Nephron progenitor cell (in vitro differentiated cells): ENCODE results near the gene SUPT4H1.

Experiments
- DNase-seq: peaks from one replicate; pipeline ENCODE4 v3.0.0; 2021
- H3K27ac Mint-ChIP-seq: 2 replicates; pipeline ENCODE4 v1.8.0; 2021; ENCODE audit warnings: mild to moderate bottlenecking, moderate library complexity, mixed read lengths
- H3K27me3 Mint-ChIP-seq: 2 replicates; pipeline ENCODE4 v1.8.0; 2021; ENCODE audit warnings: mild to moderate bottlenecking, low read depth, mixed read lengths; ENCODE audit not compliant: poor library complexity
- H3K36me3 Mint-ChIP-seq: 2 replicates; pipeline ENCODE4 v1.8.0; 2021; ENCODE audit warnings: low read depth, mixed read lengths
- H3K4me1 Mint-ChIP-seq: 2 replicates; pipeline ENCODE4 v1.8.0; 2021; ENCODE audit warnings: mixed read lengths
- H3K4me3 Mint-ChIP-seq: 2 replicates; pipeline ENCODE4 v1.8.0; 2021; ENCODE audit warnings: mild to moderate bottlenecking, moderate library complexity, mixed read lengths
- H3K9me3 Mint-ChIP-seq: 2 replicates; pipeline ENCODE4 v1.8.0; 2021; ENCODE audit warnings: mild to moderate bottlenecking, moderate library complexity, mixed read lengths
- TF ChIP-seq, protein P1 (sequence below): fragments of 200-600 bp; sonication (generic); IDR thresholded peaks from 2 replicates; pipeline ENCODE4 v1.5.0; 2021; ENCODE audit warnings: antibody characterized with exemption

The SUPT4H1 gene

DNA sequence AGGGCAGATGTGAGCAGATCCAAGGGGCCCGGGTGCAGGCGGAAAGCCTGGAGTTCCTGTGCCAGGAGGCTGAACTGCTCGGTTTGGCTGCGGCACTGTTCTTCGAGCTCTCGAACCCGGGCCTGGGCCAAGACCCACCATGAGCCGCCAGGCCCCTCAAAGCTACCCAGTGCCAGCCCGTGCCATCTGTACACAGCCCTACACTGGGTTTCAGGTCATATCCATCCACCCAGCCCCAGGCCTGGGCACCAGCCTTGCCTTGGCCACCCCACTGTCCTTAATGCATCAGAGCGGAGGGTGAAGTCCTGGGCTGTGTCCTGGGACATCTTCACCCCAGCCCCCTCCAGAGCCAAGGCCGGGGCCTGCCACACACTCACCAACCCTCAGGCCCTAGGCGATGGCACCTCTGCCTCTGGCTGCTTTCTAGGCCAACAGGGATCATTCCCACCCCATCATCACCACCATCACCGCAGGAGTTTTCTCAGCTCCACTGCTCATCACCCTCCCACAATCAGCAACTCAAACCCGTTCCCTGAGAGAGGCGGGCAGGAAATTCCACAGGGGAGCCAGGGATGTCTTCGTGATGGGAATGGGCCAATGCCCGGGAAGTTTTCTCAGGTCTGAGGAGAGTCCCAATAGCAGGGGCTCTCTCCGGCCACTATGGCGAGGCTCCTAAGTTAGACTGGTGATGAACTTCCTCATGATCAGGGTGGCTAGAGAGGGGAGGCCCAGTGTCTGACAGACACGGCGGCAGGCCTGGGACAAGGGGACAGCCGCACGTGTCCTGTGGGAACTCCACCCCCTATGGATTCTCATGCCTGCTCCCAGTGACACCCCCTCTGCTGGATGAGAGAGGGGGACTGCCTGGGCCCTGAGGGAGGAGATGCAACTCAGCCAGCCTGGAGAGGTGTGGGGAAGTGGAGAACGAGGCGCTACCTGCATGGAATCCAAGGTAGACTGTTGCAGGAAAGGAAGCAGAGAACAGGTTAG, 32.5 kb downstream of the SUPT4H1 start:
- no peak overlapping the region for H3K27ac Mint-ChIP-seq
- H3K27me3 Mint-ChIP-seq = peaks cover 3% of the 10 kb centered on the region
- no peak overlapping the region for H3K4me3 Mint-ChIP-seq
- no peaks in the 10 kb centered on the region for H3K9me3 Mint-ChIP-seq
- TF ChIP-seq, protein P1, sequence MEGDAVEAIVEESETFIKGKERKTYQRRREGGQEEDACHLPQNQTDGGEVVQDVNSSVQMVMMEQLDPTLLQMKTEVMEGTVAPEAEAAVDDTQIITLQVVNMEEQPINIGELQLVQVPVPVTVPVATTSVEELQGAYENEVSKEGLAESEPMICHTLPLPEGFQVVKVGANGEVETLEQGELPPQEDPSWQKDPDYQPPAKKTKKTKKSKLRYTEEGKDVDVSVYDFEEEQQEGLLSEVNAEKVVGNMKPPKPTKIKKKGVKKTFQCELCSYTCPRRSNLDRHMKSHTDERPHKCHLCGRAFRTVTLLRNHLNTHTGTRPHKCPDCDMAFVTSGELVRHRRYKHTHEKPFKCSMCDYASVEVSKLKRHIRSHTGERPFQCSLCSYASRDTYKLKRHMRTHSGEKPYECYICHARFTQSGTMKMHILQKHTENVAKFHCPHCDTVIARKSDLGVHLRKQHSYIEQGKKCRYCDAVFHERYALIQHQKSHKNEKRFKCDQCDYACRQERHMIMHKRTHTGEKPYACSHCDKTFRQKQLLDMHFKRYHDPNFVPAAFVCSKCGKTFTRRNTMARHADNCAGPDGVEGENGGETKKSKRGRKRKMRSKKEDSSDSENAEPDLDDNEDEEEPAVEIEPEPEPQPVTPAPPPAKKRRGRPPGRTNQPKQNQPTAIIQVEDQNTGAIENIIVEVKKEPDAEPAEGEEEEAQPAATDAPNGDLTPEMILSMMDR = no peak
- peaks cover 23% of the 10 kb centered on the region for H3K36me3 Mint-ChIP-seq
- peaks cover 30% of the 10 kb centered on the region for H3K4me1 Mint-ChIP-seq
- DNase-seq = no peak

DNA sequence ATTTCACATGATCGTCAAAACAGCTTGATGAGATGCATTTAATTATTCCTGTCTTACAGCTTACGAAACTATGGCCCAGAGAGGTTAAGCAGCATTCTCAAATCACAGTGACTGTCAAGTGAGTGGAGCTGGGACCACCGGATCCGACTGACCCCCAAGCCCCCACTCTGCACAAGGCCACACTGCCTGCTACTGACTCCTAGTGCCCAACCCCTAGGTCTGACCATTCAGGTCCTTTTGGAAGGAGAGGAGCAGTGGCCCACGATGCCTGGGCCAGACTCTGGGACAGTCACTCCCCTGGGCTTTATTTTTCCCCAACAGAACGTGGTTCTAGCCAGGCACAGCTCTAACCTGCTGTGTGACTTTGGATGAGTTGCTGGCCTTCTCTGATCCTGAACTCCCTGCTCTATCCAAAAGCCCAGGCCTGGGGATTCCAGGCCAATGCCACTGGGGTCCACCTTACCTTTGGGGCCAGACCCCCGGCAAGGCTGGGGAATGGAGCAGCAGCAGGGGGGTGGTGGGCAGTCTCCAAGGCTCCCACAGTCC, 33.3 kb downstream of the SUPT4H1 start:
- H3K9me3 Mint-ChIP-seq = no peaks in the 10 kb centered on the region

DNA sequence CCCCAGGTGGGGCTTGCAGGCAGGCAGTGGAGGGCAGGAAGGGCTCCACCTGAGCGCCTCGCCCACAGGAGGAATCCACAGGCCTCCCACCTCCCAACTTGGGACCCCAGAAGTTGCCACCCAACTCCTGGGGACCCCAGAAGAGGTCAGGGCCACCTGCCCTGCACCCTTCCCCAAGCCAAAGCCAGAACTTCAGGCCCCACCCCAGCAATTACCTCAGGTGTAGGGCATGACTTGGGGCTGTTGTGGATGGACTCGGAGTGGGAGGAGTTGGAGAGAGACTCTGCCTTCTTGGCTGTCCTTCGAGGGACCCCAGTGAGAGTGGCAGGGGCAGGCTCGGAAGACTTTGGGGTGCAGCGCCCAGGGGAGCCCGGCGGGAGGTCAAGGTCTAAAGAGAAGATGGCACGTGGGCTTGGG, 33.9 kb downstream of the SUPT4H1 start:
- Mint-ChIP-seq H3K36me3 (peaks cover 27% of the 10 kb centered on the region), H3K4me1 (peaks cover 32% of the 10 kb centered on the region), H3K4me3 (no peak overlapping the region), H3K27ac (no peak overlapping the region), H3K9me3 (no peaks in the 10 kb centered on the region), H3K27me3 (peaks cover 6% of the 10 kb centered on the region)
- no peak for DNase-seq
- TF ChIP-seq, protein P1 = no peak

More for the DNA sequence above, 33.3 kb downstream of the SUPT4H1 start:
- peaks cover 27% of the 10 kb centered on the region for H3K36me3 Mint-ChIP-seq
- DNase-seq = no peak
- H3K27me3 Mint-ChIP-seq = peaks cover 5% of the 10 kb centered on the region
- H3K4me1 Mint-ChIP-seq = peaks cover 33% of the 10 kb centered on the region
- H3K27ac Mint-ChIP-seq = no peak overlapping the region
- TF ChIP-seq, protein P1 = no peak
- no peak overlapping the region for H3K4me3 Mint-ChIP-seq

DNA sequence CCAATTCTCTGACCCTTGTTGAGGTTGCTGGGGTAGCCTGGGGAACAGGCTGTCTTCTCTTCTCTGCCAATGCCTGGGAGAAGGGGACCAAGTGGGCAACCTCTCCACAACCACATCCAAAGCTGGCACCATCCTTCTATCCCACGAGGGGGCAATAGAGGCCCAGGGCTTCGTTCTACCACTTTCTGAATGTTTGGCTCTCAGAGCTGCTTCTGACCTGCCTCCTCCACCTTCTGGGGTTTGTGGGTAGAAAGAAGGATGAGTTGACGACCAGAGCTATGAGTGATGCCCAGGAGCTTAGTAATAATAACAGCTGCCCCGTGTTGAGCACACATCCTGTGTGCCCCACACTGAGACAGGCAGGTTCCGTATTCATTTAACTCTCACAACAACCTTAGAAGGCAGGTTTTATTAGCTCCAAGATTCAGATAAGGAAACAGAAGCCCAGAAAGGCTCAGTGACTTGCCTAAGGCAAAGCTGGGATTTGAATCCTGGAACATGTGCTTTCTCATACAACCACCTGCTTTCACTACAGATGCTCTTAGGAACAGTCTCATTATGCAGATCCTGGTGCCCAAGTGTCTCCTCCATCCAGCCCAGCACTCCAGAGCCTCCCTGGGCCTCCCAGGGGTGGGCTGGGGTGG, 34.5 kb downstream of the SUPT4H1 start:
- Mint-ChIP-seq H3K36me3 (peaks cover 27% of the 10 kb centered on the region), H3K4me1 (peaks cover 33% of the 10 kb centered on the region), H3K9me3 (no peaks in the 10 kb centered on the region), H3K27me3 (peaks cover 8% of the 10 kb centered on the region), H3K27ac (peak overlapping the region; percentile 51), H3K4me3 (no peak overlapping the region)
- DNase-seq = peak; percentile 47
- TF ChIP-seq, protein P1 = peak; percentile 67

DNA sequence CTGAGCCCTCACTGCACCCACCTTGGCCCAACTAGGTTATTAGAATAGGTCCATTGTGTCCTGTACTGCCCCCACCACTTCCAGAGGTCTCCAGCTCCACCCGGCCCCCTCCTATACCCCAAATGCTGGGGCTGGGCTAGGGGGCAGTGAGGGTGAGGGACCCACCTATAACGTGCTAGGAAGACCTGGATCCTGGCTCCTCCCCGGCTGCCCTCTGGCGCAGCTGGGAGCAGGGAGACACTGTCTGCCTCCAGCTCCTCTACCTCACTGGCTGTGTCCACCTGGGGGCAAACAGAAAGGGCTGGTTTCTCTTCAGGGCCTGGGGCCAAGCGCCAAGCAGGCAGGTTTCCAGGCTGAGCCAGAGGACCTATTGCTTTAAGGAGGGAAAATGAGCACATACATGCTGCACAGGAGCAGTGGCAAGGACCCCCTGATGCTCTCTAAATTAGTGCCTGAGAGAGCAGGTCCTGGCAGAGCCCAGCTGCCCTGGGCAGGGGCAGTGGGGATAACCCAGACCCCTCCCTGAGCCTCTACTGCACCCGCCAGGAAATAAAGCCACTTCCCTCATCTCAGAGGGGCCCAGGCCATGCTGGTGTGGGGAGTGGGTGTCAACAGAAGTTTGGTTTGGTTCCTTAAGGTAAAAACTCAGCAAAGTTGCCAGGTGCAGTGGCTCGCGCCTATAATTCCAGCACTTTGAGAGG, 35.6 kb downstream of the SUPT4H1 start:
- Mint-ChIP-seq H3K36me3 (peaks cover 16% of the 10 kb centered on the region), H3K9me3 (no peaks in the 10 kb centered on the region), H3K27ac (peak overlapping the region; percentile 16), H3K27me3 (peaks cover 10% of the 10 kb centered on the region), H3K4me1 (peaks cover 24% of the 10 kb centered on the region), H3K4me3 (no peak overlapping the region)
- TF ChIP-seq, protein P1 = no peak
- DNase-seq = no peak
